Nephron progenitor cell (in vitro differentiated cells): Measurements from ENCODE around the gene NRARP.

Source experiments
- DNase-seq: peaks from one replicate; pipeline ENCODE4 v3.0.0; 2021
- H3K27ac Mint-ChIP-seq: 2 replicates; pipeline ENCODE4 v1.8.0; 2021; ENCODE audit warnings: mild to moderate bottlenecking, moderate library complexity, mixed read lengths
- H3K27me3 Mint-ChIP-seq: 2 replicates; pipeline ENCODE4 v1.8.0; 2021; ENCODE audit warnings: mild to moderate bottlenecking, low read depth, mixed read lengths; ENCODE audit not compliant: poor library complexity
- H3K36me3 Mint-ChIP-seq: 2 replicates; pipeline ENCODE4 v1.8.0; 2021; ENCODE audit warnings: low read depth, mixed read lengths
- H3K4me1 Mint-ChIP-seq: 2 replicates; pipeline ENCODE4 v1.8.0; 2021; ENCODE audit warnings: mixed read lengths
- H3K4me3 Mint-ChIP-seq: 2 replicates; pipeline ENCODE4 v1.8.0; 2021; ENCODE audit warnings: mild to moderate bottlenecking, moderate library complexity, mixed read lengths
- H3K9me3 Mint-ChIP-seq: 2 replicates; pipeline ENCODE4 v1.8.0; 2021; ENCODE audit warnings: mild to moderate bottlenecking, moderate library complexity, mixed read lengths
- TF ChIP-seq, protein P1 (sequence below): fragments of 200-600 bp; sonication (generic); IDR thresholded peaks from 2 replicates; pipeline ENCODE4 v1.5.0; 2021; ENCODE audit warnings: antibody characterized with exemption

NRARP gene, protein sequence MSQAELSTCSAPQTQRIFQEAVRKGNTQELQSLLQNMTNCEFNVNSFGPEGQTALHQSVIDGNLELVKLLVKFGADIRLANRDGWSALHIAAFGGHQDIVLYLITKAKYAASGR

DNA sequence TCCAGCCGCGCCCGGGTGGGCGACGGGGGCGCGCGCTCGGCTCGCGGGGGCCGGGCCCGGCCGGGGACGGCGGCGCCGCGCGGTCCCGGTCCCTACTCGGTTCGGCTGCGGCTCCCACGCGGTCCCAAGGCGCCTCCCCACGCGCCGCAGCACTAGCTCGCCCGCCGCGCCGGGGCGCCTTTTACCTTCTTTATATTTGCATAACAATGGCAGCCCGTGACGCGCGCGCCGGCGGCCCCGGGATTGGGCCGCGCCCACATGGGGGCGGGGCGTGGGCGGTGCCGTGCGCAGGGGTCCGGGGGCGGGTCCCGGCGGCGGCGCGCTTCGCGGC, at the start of gene NRARP:
NRARP (minus strand) TSS at position 154 of the 331 bp plus-strand sequence. CDS start 343 bp downstream, outside the sequence.
- H3K4me1 Mint-ChIP-seq, result peaks cover 53% of the 10 kb centered on the region
- H3K4me3 Mint-ChIP-seq, result peak within 1 kb of the TSS; percentile 93
- TF ChIP-seq, protein P1, sequence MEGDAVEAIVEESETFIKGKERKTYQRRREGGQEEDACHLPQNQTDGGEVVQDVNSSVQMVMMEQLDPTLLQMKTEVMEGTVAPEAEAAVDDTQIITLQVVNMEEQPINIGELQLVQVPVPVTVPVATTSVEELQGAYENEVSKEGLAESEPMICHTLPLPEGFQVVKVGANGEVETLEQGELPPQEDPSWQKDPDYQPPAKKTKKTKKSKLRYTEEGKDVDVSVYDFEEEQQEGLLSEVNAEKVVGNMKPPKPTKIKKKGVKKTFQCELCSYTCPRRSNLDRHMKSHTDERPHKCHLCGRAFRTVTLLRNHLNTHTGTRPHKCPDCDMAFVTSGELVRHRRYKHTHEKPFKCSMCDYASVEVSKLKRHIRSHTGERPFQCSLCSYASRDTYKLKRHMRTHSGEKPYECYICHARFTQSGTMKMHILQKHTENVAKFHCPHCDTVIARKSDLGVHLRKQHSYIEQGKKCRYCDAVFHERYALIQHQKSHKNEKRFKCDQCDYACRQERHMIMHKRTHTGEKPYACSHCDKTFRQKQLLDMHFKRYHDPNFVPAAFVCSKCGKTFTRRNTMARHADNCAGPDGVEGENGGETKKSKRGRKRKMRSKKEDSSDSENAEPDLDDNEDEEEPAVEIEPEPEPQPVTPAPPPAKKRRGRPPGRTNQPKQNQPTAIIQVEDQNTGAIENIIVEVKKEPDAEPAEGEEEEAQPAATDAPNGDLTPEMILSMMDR, result no peak
- H3K27me3 Mint-ChIP-seq, result peaks cover 18% of the 10 kb centered on the region
- H3K27ac Mint-ChIP-seq, result peak within 1 kb of the TSS; percentile 45
- H3K9me3 Mint-ChIP-seq, result no peaks in the 10 kb centered on the region
- H3K36me3 Mint-ChIP-seq, result no peaks in the 10 kb centered on the region
- DNase-seq, result peak; percentile 95

DNA sequence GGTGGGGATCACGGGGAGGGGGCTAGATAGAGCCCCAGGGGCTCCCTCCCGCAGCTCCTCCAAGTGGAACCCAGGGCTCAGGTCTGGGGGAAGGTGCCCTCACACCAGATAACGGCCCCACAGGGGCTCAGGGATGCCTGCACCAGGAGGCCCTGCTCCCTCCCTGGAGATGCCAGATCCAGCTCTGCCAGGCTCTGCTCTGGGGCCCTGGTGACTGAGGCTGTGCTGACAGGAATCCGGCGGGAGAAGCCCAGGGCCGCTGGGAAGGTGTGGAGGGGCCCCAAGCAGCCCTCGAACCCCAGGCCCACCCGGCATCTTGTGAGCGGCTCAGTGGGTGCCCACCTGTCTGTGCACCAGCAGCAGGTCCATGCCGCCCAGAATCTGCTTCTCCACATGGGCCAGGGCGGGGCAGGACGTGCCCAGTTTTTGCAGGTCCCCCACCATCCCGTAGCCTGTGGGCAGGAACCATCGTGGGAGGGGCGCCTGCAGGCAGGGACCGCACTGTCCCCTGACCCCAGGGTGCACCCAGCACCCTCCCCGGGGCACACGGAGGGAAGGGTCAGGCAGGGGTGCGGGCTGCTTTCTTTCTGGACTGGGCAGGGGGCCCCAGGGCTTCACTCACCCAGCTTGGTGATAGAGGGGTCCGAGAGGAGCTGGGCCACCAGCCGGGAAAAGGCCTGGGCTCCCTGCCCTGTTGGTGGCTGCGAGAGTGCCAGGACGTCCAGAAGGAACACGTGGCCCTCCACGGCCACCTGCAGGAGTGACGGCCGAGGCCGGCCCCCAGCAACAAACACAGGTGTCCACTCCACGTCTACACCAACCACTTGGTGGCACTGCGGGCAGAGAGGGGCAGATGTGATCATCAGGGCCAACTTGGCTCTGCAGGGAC, 48.9 kb upstream of the NRARP start:
- no peak overlapping the region for H3K4me3 Mint-ChIP-seq
- TF ChIP-seq, protein P1, result no peak

DNA sequence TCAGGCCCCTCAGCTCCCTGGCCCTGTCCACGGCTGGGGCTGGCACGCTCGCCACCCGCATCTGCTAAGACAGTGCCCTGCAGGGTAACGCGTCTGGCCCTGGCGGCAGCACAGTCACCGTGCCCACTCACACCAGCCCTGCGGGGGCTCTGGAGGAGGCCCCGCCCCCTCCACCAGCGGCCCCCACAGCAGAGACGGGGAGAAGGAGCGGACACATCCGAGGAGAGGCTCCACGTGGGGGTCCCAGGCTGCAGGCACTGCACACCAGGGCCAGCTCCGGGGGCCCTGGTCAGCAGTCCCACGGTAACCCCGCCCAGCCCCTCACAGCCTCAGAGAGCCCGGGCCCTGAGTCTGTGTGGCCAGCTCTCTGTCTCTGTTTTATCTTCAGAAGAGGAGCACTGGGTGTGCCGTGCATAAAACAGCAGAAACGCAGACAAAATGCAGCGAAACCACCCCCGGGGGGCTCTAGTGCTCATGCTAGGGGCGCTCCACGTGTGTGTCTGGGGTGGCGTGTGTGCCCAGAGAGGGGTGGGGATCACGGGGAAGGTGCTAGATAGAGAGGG, 47.5 kb upstream of the NRARP start:
- H3K9me3 Mint-ChIP-seq, result peaks cover 38% of the 10 kb centered on the region
- no peak overlapping the region for H3K27ac Mint-ChIP-seq
- TF ChIP-seq, protein P1, result no peak
- H3K4me3 Mint-ChIP-seq, result no peak overlapping the region
- H3K36me3 Mint-ChIP-seq, result peaks cover 22% of the 10 kb centered on the region
- no peaks in the 10 kb centered on the region for H3K27me3 Mint-ChIP-seq
- H3K4me1 Mint-ChIP-seq, result no peaks in the 10 kb centered on the region
- no peak for DNase-seq

More for the DNA sequence above, 48.9 kb upstream of the NRARP start:
- H3K9me3 Mint-ChIP-seq, result peaks cover 25% of the 10 kb centered on the region
- no peaks in the 10 kb centered on the region for H3K4me1 Mint-ChIP-seq
- H3K36me3 Mint-ChIP-seq, result peaks cover 15% of the 10 kb centered on the region
- no peak overlapping the region for H3K27ac Mint-ChIP-seq
- DNase-seq, result no peak
- no peaks in the 10 kb centered on the region for H3K27me3 Mint-ChIP-seq

DNA sequence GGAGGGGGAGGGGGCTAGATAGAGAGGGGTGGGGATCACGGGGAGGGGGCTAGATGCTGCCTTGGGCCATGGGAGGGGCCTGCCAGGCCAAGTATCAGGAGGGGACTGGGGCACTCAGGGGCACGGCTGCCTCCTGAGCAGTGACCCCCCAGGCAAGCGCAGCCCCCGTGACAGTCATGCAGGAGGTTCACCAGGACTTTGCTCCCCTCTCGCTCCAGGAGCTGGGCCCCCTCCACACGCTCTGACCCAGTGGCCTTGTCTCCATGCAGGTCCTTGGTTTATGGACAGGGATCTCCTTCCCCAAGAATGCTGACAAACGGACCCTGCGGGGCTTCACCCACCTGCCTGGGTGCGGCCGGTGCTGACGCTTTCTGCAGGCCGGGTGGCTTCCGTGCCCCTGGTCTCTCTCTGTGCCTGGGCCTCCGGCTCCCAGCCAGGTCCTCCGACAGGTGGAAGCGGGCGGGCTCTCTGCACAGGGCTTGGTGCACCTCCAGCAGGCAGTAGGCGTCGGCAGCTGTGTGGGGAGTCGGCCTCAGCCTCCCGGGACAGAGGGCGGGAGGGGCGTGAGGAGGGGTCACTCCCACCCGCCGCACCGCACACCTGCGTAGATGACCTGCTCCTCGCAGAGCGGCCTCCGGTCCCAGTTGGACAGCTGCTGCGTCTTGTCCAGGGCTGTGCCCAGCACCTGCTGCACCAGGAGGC, 46.8 kb upstream of the NRARP start:
- no peaks in the 10 kb centered on the region for H3K4me1 Mint-ChIP-seq
- H3K9me3 Mint-ChIP-seq, result peaks cover 41% of the 10 kb centered on the region
- DNase-seq, result no peak
- no peaks in the 10 kb centered on the region for H3K27me3 Mint-ChIP-seq
- H3K27ac Mint-ChIP-seq, result no peak overlapping the region
- TF ChIP-seq, protein P1, result no peak
- peaks cover 29% of the 10 kb centered on the region for H3K36me3 Mint-ChIP-seq
- H3K4me3 Mint-ChIP-seq, result no peak overlapping the region

DNA sequence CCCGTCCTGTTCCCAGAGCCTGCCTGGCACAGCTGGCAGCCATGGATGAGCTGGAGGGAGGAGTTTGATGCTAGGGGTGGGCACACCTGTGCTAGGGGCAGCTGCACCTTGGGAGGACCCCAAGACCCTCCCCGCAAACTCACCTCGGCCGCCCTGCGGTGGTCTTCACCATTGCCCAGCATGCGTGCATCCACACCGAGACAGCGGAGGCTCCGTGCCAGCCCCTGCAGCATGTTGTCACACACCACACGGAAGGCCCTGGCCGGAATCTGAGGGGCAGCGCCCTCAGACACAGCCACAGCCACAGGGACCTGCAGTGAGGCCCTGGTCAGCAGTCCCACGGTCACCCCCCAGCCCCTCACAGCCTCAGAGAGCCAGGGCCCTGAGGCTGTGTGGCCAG, 45.9 kb upstream of the NRARP start:
- H3K27me3 Mint-ChIP-seq, result peaks cover 2% of the 10 kb centered on the region
- TF ChIP-seq, protein P1, result no peak
- peaks cover 47% of the 10 kb centered on the region for H3K9me3 Mint-ChIP-seq
- no peaks in the 10 kb centered on the region for H3K4me1 Mint-ChIP-seq
- no peak for DNase-seq
- H3K4me3 Mint-ChIP-seq, result no peak overlapping the region
- peaks cover 32% of the 10 kb centered on the region for H3K36me3 Mint-ChIP-seq
- no peak overlapping the region for H3K27ac Mint-ChIP-seq
